Dermis blood vessel endothelial cell (primary cell): Measurements from ENCODE around the gene XYLT1. TPM values are rescaled to one million over a fixed set of nuclear protein-coding genes. Genes with fewer than 3 reads are reported as not detected.
"Not testable (repeated sequence)": the region's sequence is repeated elsewhere in the genome, so short reads cannot be mapped to it uniquely, and the experiment has no call there.

Source experiments
- DNase-seq: peaks from one replicate; pipeline ENCODE4 v3.0.0; 2010
- total RNA-seq: library from RNA; depleted of rRNA; stranded (reverse); fragments of >200 nt; gene quantifications from 2 replicates; pipeline ENCODE4 v1.2.3, GENCODE V29; 2014

XYLT1 gene
- total RNA-seq, 1 donor from 2014 or later: 2.0 TPM

GRCh38 chr16:17431968-17432625 is 38.7 kb downstream of the XYLT1 start:
- DNase-seq: no peak

DNA sequence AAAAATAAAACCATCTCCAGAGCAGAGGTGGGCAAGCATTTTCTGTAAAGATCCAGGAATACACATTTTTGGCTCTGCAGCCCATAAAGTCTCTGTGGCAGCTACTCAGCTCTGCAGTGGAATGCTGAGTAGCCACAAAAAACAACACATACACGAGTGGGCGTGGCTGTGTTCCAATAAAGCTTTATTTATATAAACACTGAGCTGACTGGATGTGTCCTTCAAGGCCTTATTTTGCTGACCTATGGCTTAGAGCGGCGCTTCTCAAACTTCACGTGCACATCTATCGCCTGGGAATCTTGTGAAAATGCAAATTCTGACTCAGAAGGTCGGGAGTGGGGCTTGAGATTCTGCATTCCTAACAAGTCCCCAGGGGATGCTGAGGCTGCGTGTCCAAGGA is 39.7 kb downstream of the XYLT1 start:
- no peak for DNase-seq

DNA sequence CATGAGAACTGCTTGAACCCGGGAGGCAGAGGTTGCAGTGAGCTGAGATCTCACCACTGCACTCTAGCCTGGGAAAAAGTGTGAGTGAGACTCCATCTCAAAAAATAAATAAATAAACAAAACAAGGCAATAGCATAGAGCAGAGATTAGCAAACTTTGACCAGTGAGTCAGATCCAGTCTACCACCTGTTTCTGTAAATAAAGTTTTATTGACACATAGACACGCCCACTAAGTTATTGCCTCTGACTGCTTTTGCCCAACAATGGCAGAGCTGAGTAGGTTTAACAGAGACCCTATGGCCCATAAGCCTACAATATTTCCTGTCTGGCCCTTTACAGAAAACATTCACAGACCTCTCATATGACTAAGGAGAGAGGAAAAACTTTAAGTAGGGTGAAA is 44.3 kb downstream of the XYLT1 start:
- no peak for DNase-seq

GRCh38 chr16:17424771-17425170 is 46.0 kb downstream of the XYLT1 start:
- no peak for DNase-seq

DNA sequence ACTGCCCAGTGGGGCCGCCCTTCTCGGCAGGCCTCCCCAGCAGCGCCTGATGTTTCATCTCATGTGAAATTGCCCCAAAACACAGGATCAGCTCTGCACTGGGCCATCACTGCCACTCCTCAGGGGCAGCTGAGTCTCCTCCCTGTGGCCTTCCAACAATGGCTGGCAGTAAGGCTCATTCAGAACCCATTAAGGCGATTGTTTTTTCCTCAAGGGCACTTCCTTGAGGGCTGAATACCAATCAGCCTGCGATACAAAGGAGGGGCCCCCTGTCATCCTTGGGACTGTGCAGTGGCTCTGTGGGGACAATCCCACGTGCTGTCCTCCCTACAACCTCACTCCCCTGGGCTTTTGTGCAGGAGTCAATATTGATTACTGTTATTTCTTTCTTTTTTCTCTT is 47.5 kb downstream of the XYLT1 start:
- no peak for DNase-seq

DNA sequence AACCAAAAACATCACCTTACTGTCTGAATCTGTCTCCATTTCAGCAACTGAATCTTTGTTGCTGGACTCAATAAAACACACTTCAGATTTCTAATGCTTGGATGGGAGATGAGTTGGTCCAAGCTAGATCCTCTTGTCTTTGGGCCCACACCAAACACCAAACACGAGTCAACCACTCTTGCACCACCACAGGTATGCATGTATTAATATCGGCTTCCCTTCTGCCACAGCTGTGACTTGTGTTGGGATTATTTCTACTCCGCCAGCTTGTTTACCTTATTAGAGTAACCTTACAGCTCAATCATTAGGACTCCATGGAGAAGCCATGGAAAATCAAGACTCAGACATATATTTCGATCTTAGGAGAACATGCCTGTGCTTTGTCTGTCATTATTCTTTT is 49.9 kb downstream of the XYLT1 start:
- no peak for DNase-seq

DNA sequence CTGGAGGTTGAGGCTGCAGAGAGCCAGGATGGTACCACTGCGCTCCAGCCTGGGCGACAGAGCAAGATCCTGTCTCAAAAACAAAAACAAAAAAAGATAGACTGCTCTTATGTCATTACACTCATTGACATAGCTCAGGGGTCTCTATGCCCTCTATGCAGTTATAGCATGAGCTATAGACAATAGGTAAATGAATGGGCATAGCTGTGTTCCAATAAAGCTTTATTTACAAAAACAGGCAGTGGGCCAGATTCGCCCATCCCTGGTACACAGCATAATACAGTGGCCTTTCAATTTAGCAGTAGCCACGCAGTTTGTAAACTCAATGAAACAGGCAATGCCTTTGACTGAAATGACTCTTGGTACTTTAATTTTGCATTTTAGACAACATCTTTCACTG is 51.5 kb downstream of the XYLT1 start:
- DNase-seq: no peak

DNA sequence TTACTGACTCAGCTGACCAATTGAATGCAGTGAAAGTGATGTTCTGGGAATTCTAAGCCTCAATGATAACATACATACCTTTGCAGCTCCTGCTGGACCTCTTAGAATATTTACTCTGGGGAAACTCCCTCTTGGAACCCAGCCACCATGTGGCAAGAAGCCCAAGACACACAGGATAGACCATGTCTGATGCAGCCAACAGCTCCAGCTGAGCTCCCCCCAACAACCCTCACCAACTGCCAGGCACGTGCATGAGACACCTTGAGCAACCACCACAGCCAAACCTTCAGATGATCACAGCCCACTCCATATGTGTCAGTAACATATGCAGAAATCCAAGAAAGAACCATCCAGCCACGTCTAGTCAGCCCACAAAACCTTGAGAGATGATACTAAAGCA is 53.0 kb downstream of the XYLT1 start:
- no peak for DNase-seq

- peak; percentile 12 for DNase-seq
Observed at GRCh38 chr16:17416461-17417311, 54.1 kb downstream of the XYLT1 start.

GRCh38 chr16:17414916-17415315 is 55.8 kb downstream of the XYLT1 start:
- no peak for DNase-seq

- no peak for DNase-seq
Observed at GRCh38 chr16:17414421-17414820, 56.3 kb downstream of the XYLT1 start.

GRCh38 chr16:17413508-17413907 is 57.3 kb downstream of the XYLT1 start:
- DNase-seq: no peak

GRCh38 chr16:17412791-17413190 is 58.0 kb downstream of the XYLT1 start:
- no peak for DNase-seq

- DNase-seq: no peak
Observed at GRCh38 chr16:17412221-17412620, 58.5 kb downstream of the XYLT1 start.

- DNase-seq: no peak
Observed at GRCh38 chr16:17411263-17411662, 59.5 kb downstream of the XYLT1 start.

GRCh38 chr16:17410316-17410715 is 60.4 kb downstream of the XYLT1 start:
- DNase-seq: not testable (repeated sequence)

DNA sequence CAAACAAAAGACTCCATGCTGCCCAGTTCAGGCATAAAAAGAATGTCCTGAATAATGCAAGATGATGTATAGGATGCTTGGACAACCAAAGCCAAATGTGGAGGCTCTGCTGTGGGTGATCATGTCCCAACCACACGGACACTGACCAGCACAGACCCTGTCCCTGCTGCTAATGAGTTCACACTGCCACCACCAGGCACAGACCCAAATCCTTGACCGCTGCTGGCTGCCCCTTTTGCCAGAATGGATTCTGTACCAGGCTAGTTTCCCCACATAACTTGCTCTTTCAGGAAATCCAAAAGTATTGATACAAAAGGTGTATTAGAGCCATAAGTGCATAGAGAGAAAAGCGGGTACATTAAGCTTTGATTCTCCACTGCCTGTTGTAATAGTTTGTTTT is 60.9 kb downstream of the XYLT1 start:
- no peak for DNase-seq

DNA sequence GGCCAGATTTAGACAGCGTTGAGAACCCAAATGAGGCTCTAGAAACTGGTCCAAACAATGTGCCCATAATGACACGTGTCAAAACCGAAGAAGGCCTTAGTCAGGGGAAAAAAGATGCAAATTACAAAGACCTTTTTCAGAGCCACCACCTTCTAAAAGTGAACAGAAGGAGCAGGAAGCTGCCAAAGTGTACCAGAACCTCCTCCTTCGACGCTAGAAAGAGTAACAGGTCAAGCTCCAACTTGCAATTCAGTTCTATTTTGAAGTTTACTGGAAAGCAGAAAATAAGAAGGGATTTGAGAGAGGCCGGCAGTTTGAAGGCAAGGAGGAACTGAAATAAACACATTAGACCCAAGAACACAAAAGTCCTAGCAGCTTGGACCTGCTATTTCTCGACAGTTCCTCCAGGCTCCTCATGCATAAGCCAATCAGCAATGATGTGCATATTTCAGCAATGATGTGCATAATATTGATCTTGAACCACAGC is 61.8 kb downstream of the XYLT1 start:
- DNase-seq: no peak

GRCh38 chr16:17408296-17408695 is 62.5 kb downstream of the XYLT1 start:
- no peak for DNase-seq

DNA sequence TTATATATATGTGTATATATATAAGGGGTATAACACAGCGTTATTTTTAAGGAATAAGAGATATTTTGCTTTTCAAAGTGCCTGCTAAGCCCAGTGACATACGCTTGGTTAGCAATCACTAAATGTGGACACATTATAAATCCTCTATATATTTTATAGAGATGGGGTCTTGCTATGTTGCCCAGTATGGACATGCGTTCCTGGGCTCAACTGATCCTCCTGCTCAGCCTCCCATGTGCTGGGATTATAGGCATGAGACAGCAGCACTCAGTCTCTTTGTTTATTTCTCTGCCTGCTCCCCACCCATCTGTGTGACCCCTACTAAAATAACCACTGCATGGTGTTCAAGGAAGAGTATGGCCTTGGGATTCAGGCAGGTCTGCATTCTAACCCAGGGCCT is 63.4 kb downstream of the XYLT1 start:
- no peak for DNase-seq

GRCh38 chr16:17404941-17405689 is 65.6 kb downstream of the XYLT1 start:
- DNase-seq: no peak

DNA sequence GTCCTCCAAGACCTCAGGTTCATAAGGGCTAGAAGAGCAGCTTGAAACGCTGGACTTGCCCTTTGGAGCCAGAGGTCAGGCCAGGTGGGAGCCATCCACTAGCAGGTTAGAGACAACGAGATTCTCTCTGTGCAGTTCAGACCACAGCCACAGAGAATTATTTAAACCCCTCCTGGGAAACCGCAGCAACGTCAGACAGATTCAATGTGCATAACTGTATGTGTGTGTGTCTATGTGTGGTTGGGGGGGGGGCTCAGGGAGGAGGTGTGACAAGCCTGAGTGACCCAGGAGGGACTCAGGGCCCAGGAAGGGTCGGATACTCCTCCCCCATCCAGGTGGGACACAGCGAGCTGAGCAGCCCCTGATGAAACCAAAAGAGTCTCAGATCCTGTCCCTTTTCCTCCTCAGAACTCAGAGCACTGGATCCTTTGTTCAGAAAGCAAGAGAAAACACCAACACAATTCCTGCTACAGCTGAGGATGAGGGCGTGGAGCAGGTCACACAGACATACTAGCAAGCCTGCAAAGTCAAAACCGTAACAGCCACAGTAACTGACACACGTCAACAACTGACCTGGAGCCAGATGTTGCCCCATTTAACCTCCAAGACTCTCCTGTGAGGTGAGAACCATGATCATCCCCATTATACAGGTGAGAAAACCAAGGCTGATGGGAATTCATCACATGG is 66.8 kb downstream of the XYLT1 start:
- DNase-seq: no peak
